K562 (cell line): Measurements from ENCODE around the gene FBP1. TPM values are rescaled to one million over a fixed set of nuclear protein-coding genes. Genes with fewer than 3 reads are reported as not detected.
"Not testable (repeated sequence)": the region's sequence is repeated elsewhere in the genome, so short reads cannot be mapped to it uniquely, and the experiment has no call there.

Source experiments
- ATAC-seq: fragments of 200-7000 bp; cut with Tn5 transposase; 3 replicates; pipeline ENCODE4 v1.9.1; 2020; ENCODE audit warnings: moderate library complexity
- BruUV-seq: library from RNA; stranded (reverse); fragments of 400-500 nt; replicated peaks from 2 replicates; lab custom pipeline; 2021; lab: Mats Ljungman, UMichigan
- CTCF ChIA-PET: fragments of 300-600 bp; formaldehyde crosslinking; extraction: SDS; loops from one replicate; lab custom pipeline; 2021; ENCODE audit warnings: low intra/inter-chr PET ratio; lab: Yijun Ruan, JAX
- POLR2A ChIA-PET: fragments of 300-600, 350-650 bp; sonication (Branson Sonifier 250); formaldehyde crosslinking; extraction: SDS; loops from one replicate; lab custom pipeline; 2021; ENCODE audit warnings: antibody characterized with exemption, inconsistent platforms; lab: Yijun Ruan, JAX
- DNase-seq, 4 experiments: peaks; one replicate each; pipeline versions ENCODE4 v3.0.0 to v3.0.0-alpha.2; 2011 to 2018; ENCODE audit warnings: low spot score in 3 of 4, mixed read lengths in 3 of 4; ENCODE audit errors: extremely low read depth in 1 of 4
- FAIRE-seq: peaks from 2 replicates; lab custom pipeline; 2011; peaks lifted over from hg19 to GRCh38; lab: Jason Lieb, UNC
- H2AFZ ChIP-seq: 2 replicates; pipeline ENCODE4 v1.6.0; 2011; ENCODE audit warnings: low read depth, low read length, control low read depth, inconsistent platforms
- H3K27ac ChIP-seq: fragments of 200-600 bp; 3 replicates; pipeline ENCODE4 v1.8.0; 2011; ENCODE audit warnings: low read depth, mild to moderate bottlenecking, control low read depth, inconsistent platforms, low read length, moderate library complexity, mixed read lengths; ENCODE audit errors: extremely low read depth
- H3K27me3 ChIP-seq, 2 experiments: fragments of 300-600 bp in 1 of 2; 2 replicates in 1 of 2; 3 replicates in 1 of 2; pipeline versions ENCODE4 v1.6.0 to v1.8.0; 2011; ENCODE audit warnings: inconsistent platforms in 2 of 2, low read length in 2 of 2, mild to moderate bottlenecking in 1 of 2, mixed read lengths in 1 of 2, moderate library complexity in 1 of 2; ENCODE audit not compliant: control insufficient read depth in 2 of 2, insufficient read depth in 2 of 2
- H3K36me3 ChIP-seq: fragments of 300-600 bp; 3 replicates; pipeline ENCODE4 v1.8.0; 2011; ENCODE audit warnings: mild to moderate bottlenecking, low read length, inconsistent platforms; ENCODE audit not compliant: control insufficient read depth, insufficient read depth
- H3K4me1 ChIP-seq, 2 experiments: fragments of 200-600 bp in 1 of 2; replicated peaks in 1 of 2; 2 replicates in 1 of 2; 3 replicates in 1 of 2; pipeline versions ENCODE4 v1.5.1 to v1.8.0; 2011; ENCODE audit warnings: inconsistent platforms in 2 of 2, low read length in 2 of 2, mild to moderate bottlenecking in 1 of 2, mixed read lengths in 1 of 2, moderate library complexity in 1 of 2; ENCODE audit not compliant: control insufficient read depth in 2 of 2, insufficient read depth in 2 of 2
- H3K4me2 ChIP-seq: 2 replicates; pipeline ENCODE4 v1.6.1; 2011; ENCODE audit warnings: low read length, control low read depth, inconsistent platforms, mixed read lengths; ENCODE audit not compliant: insufficient read depth
- H3K4me3 ChIP-seq: fragments of 200-600 bp; sonication (generic), shearing (Covaris generic); 2 replicates; pipeline ENCODE4 v1.5.1; 2016; ENCODE audit warnings: control low read depth, inconsistent platforms
- H3K79me2 ChIP-seq: fragments of 200-600 bp; 3 replicates; pipeline ENCODE4 v1.8.0; 2011; ENCODE audit warnings: low read length, inconsistent platforms; ENCODE audit not compliant: control insufficient read depth, insufficient read depth
- H3K9ac ChIP-seq, 2 experiments: 2 replicates each; pipeline versions ENCODE4 v1.6.0 to v1.6.1; 2011; ENCODE audit warnings: low read depth in 2 of 2, low read length in 2 of 2, control low read depth in 1 of 2, inconsistent platforms in 1 of 2, mild to moderate bottlenecking in 1 of 2, mixed read lengths in 1 of 2; ENCODE audit not compliant: insufficient read depth in 1 of 2
- H3K9me1 ChIP-seq: one replicate; pipeline ENCODE4 v1.6.0; 2011; ENCODE audit warnings: inconsistent platforms, mild to moderate bottlenecking, low read length, moderate library complexity; ENCODE audit not compliant: control insufficient read depth, insufficient read depth
- H3K9me3 ChIP-seq: replicated peaks from 2 replicates; pipeline ENCODE4 v1.5.1; 2011; ENCODE audit warnings: low read depth, low read length, inconsistent platforms; ENCODE audit not compliant: control insufficient read depth, insufficient read depth
- H4K20me1 ChIP-seq: replicated peaks from 2 replicates; pipeline ENCODE4 v1.6.1; 2011; ENCODE audit warnings: low read length, inconsistent platforms, mixed read lengths; ENCODE audit not compliant: control insufficient read depth, insufficient read depth
- CTCF ChIP-seq, 3 experiments: IDR thresholded peaks in 2 of 3; conservative IDR thresholded peaks in 1 of 3; 2 replicates each; pipeline ENCODE4 v1.5.1; 2011 to 2012; ENCODE audit warnings: low read length in 3 of 3, mild to moderate bottlenecking in 3 of 3, control low read depth in 2 of 3, improper control_type of control experiment in 1 of 3, inconsistent platforms in 1 of 3, low read depth in 1 of 3, mixed read lengths in 1 of 3, moderate library complexity in 1 of 3; ENCODE audit not compliant: insufficient read depth in 2 of 3
- FOXA3 ChIP-seq, 2 experiments: fragments of 450-650 bp in 1 of 2; sonication (generic) in 1 of 2; formaldehyde crosslinking; IDR thresholded peaks in 1 of 2; conservative IDR thresholded peaks in 1 of 2; 2 replicates each; pipeline versions ENCODE4 v1.4.0 to v1.8.0; 2020 to 2022; ENCODE audit warnings: mild to moderate bottlenecking in 2 of 2, missing genetic modification reagents in 1 of 2
- HMGN3 ChIP-seq: IDR thresholded peaks from 2 replicates; pipeline ENCODE4 v1.6.1; 2011; ENCODE audit warnings: borderline replicate concordance, low read depth, mild to moderate bottlenecking, mixed read lengths, low read length; ENCODE audit not compliant: insufficient read length; ENCODE audit errors: extremely low read depth
- LCOR ChIP-seq: sonication (generic); formaldehyde crosslinking; IDR thresholded peaks from 2 replicates; pipeline ENCODE4 v1.8.0; 2022; ENCODE audit warnings: mild to moderate bottlenecking, missing genetic modification reagents
- MTA1 ChIP-seq: fragments of 450-650 bp; IDR thresholded peaks from 2 replicates; pipeline ENCODE4 v1.6.1; 2017; ENCODE audit warnings: borderline replicate concordance
- POLR2AphosphoS5 ChIP-seq: IDR thresholded peaks from 2 replicates; pipeline ENCODE4 v1.6.1; 2011; ENCODE audit warnings: mild to moderate bottlenecking, low read depth, low read length, moderate library complexity; ENCODE audit not compliant: control insufficient read depth, insufficient read depth
- PYGO2 ChIP-seq: fragments of 450-650 bp; IDR thresholded peaks from 2 replicates; pipeline ENCODE4 v1.6.1; 2016; ENCODE audit warnings: mild to moderate bottlenecking, missing genetic modification characterization, moderate library complexity, missing compliant biosample characterization
- RCOR1 ChIP-seq, 2 experiments: IDR thresholded peaks; 2 replicates each; pipeline ENCODE4 v1.6.1; 2012; ENCODE audit warnings: low read depth in 2 of 2, low read length in 2 of 2, borderline replicate concordance in 1 of 2, improper control_type of control experiment in 1 of 2
- RUNX1 ChIP-seq: sonication (generic); IDR thresholded peaks from 2 replicates; pipeline ENCODE4 v1.6.1; 2016; ENCODE audit warnings: antibody characterized with exemption, low read depth
- SPI1 ChIP-seq: IDR thresholded peaks from 2 replicates; pipeline ENCODE4 v1.6.1; 2011; ENCODE audit warnings: low read depth, low read length, control low read depth, borderline replicate concordance
- SUPT5H ChIP-seq: fragments of 450-650 bp; IDR thresholded peaks from 2 replicates; pipeline ENCODE4 v1.6.1; 2016
- TCF7L2 ChIP-seq: fragments of 150-350 bp; IDR thresholded peaks from 2 replicates; pipeline ENCODE4 v1.6.1; 2016; ENCODE audit warnings: low read depth, mild to moderate bottlenecking, low read length, moderate library complexity
- ZNF146 ChIP-seq: IDR thresholded peaks from one replicate; pipeline ENCODE4 v1.6.1; 2018; ENCODE audit warnings: missing compliant biosample characterization; ENCODE audit not compliant: unreplicated experiment
- WGBS: fragments of 100-300 bp; shearing (Covaris generic); methylation state at CpG from one replicate; pipeline ENCODE4 v1.1.6; 2016; ENCODE audit warnings: low coverage, mixed read lengths; ENCODE audit not compliant: insufficient coverage; ENCODE audit errors: missing lambda C conversion rate; 5-methylcytosine and 5-hydroxymethylcytosine counted together
- in situ Hi-C: fragments of 300-500 bp; cut with MboI; formaldehyde crosslinking; loops from 4 replicates; pipeline ENCODE4 v1.15.0; 2018; ENCODE audit warnings: inconsistent platforms, mixed read lengths
- intact Hi-C: fragments of 100-400 bp; cut with micrococcal nuclease; formaldehyde crosslinking; loops from 2 replicates; pipeline ENCODE4 v1.14.2; 2022
- polyA plus RNA-seq, 8 experiments: library from polyadenylated mRNA; depleted of rRNA in 4 of 8; stranded (reverse) in 5 of 8; unstranded in 3 of 8; fragments of >200 nt; fragmentation: Nextera tagmentation in 2 of 8; fragmentation: Illumina TruSeq in 1 of 8; extraction: Ambion mirVana in 2 of 8; extraction: Trizol in 1 of 8; gene quantifications; 2 replicates each; pipeline versions ENCODE4 v1.2.1 to v1.2.3, GENCODE V29; 2011 to 2014; ENCODE audit warnings: inconsistent platforms in 1 of 8, missing spikeins in 1 of 8
- total RNA-seq, 7 experiments: library from RNA; depleted of rRNA in 6 of 7; stranded (reverse); fragments of >200 nt in 6 of 7; fragmentation: Illumina TruSeq in 2 of 7; extraction: Trizol in 2 of 7; gene quantifications; 2 replicates each; pipeline versions ENCODE4 v1.2.1 to v1.2.3, GENCODE V29; 2011 to 2021; ENCODE audit warnings: low replicate concordance in 1 of 7

Gene FBP1
- total and polyA plus RNA-seq, 9 of the 15 experiments (the other 6 are each of a cell fraction or from before 2014, with no cell fraction given), result 0.24 TPM; not detected in 8

GRCh38 chr9:94564279-94564678, 75.0 kb downstream of the FBP1 start:
- not testable (repeated sequence) for H3K27ac ChIP-seq, H3K9me3 ChIP-seq, H3K4me3 ChIP-seq
- peak; percentile 81 for TF ChIP-seq ZNF146 (CRISPR knock-in tag)
- TF ChIP-seq, all 486 proteins: peak for 1; not testable (repeated sequence) for 485
- in situ Hi-C loops, BruUV-seq, H3K36me3 ChIP-seq, H3K9ac ChIP-seq, H4K20me1 ChIP-seq, POLR2A ChIA-PET, H3K9me1 ChIP-seq, H3K4me2 ChIP-seq, intact Hi-C loops, H2AFZ ChIP-seq, FAIRE-seq, H3K79me2 ChIP-seq, H3K4me1 ChIP-seq, DNase-seq, ATAC-seq, CTCF ChIA-PET: not testable (repeated sequence)
- WGBS, result 10% methylated on average over 3 of the region's 3 CpGs
- peaks cover 22 to 46% of the 10 kb centered on the region in 2 experiments; a peak in 3 of 5 replicates for H3K27me3 ChIP-seq

GRCh38 chr9:94563548-94563947, 75.8 kb downstream of the FBP1 start:
- DNase-seq (no peak), ATAC-seq (no peak), FAIRE-seq (no peak)
- Histone ChIP-seq H3K27me3 (peaks cover 22 to 46% of the 10 kb centered on the region in 2 experiments; a peak in 3 of 5 replicates), H3K4me1 (no peaks in the 10 kb centered on the region), H3K4me2 (no peak overlapping the region), H3K9me1 (no peaks in the 10 kb centered on the region), H3K9ac (no peak overlapping the region), H3K4me3 (no peak overlapping the region), H3K27ac (no peak overlapping the region), H2AFZ (no peak overlapping the region), H4K20me1 (no peaks in the 10 kb centered on the region), H3K36me3 (no peaks in the 10 kb centered on the region), H3K9me3 (no peaks in the 10 kb centered on the region), H3K79me2 (no peaks in the 10 kb centered on the region)
- intact Hi-C loops (no loop called here), in situ Hi-C loops (no loop called here)
- TF ChIP-seq TCF7L2, result peak; percentile 66; the same call in 1 of the 2 replicates
- no peak for TF ChIP-seq LCOR (CRISPR knock-in tag)
- no peak for TF ChIP-seq PYGO2 (tag)
- no peak for TF ChIP-seq POLR2AphosphoS5
- no peak for TF ChIP-seq RUNX1
- no peak for TF ChIP-seq MTA1
- TF ChIP-seq SUPT5H, result no peak
- TF ChIP-seq HMGN3, result no peak
- TF ChIP-seq FOXA3 (CRISPR knock-in tag; conservative IDR thresholded peaks at IDR 0.05 in 1 of 2, IDR thresholded peaks at IDR 0.05 in 1 of 2), result peak; percentile 84 to 98
- TF ChIP-seq CTCF (IDR thresholded peaks at IDR 0.05 in 2 of 3, conservative IDR thresholded peaks at IDR 0.05 in 1 of 3; ENCODE audit: insufficient read depth in 2 of 3, low read depth in 1 of 3, low read length in 3 of 3), result peak in 1 of 3 experiments; percentile 41; a peak in 2 of 6 replicates
- no peak for TF ChIP-seq RCOR1 (IDR thresholded peaks at IDR 0.05; ENCODE audit: borderline replicate concordance in 1 of 2, low read depth in 2 of 2, low read length in 2 of 2)
- TF ChIP-seq SPI1, result peak; percentile 83
- WGBS, result 3% methylated on average over 2 of the region's 2 CpGs
- no TSS peak for BruUV-seq
- ChIA-PET POLR2A (no interaction called here), CTCF (no interaction called here)
